ENCODE measurements around the gene NDUFB2.
A peak's percentile ranks its signal among the peaks of the same experiment; 100 is the strongest.
"Not testable (repeated sequence)": the region's sequence is repeated elsewhere in the genome, so short reads cannot be mapped to it uniquely, and the experiment has no call there.

The NDUFB2 gene

GRCh38 chr7:140696680-140697446 lies at the start of gene NDUFB2:
Gene NDUFB2 (plus strand): TSS chr7:140696708. CDS start chr7:140696745, 37 bp downstream.
- peak; percentile 60 for DNase-seq (ENCODE audit: low read depth)

- DNase-seq (ENCODE audit: low read depth) = no peak
Measured at GRCh38 chr7:140646931-140647647, 49.4 kb upstream of the NDUFB2 start.

GRCh38 chr7:140649556-140650205 lies 46.8 kb upstream of the NDUFB2 start:
- DNase-seq (ENCODE audit: low read depth) = no peak

- no peak for DNase-seq (ENCODE audit: low read depth)
Measured at GRCh38 chr7:140650367-140650766, 46.1 kb upstream of the NDUFB2 start.

GRCh38 chr7:140653319-140654108 lies 43.0 kb upstream of the NDUFB2 start:
- DNase-seq (ENCODE audit: low read depth) = peak; percentile 77

GRCh38 chr7:140654109-140654387 lies 42.5 kb upstream of the NDUFB2 start:
- DNase-seq (ENCODE audit: low read depth) = no peak

GRCh38 chr7:140654661-140655060 lies 41.8 kb upstream of the NDUFB2 start:
- no peak for DNase-seq (ENCODE audit: low read depth)

- DNase-seq (ENCODE audit: low read depth) = no peak
Measured at GRCh38 chr7:140655511-140656408, 40.7 kb upstream of the NDUFB2 start.

GRCh38 chr7:140656548-140657515 lies 39.7 kb upstream of the NDUFB2 start:
- no peak for DNase-seq (ENCODE audit: low read depth)

- DNase-seq (ENCODE audit: low read depth) = no peak
Measured at GRCh38 chr7:140657891-140658290, 38.6 kb upstream of the NDUFB2 start.

- no peak for DNase-seq (ENCODE audit: low read depth)
Measured at GRCh38 chr7:140659856-140660255, 36.7 kb upstream of the NDUFB2 start.

GRCh38 chr7:140661124-140661523 lies 35.4 kb upstream of the NDUFB2 start:
- DNase-seq (ENCODE audit: low read depth) = no peak

GRCh38 chr7:140662938-140663337 lies 33.6 kb upstream of the NDUFB2 start:
- not testable (repeated sequence) for DNase-seq (ENCODE audit: low read depth)

GRCh38 chr7:140667476-140667875 lies 29.0 kb upstream of the NDUFB2 start:
- no peak for DNase-seq (ENCODE audit: low read depth)

- no peak for DNase-seq (ENCODE audit: low read depth)
Measured at GRCh38 chr7:140668641-140669040, 27.9 kb upstream of the NDUFB2 start.

GRCh38 chr7:140669352-140669751 lies 27.2 kb upstream of the NDUFB2 start:
- DNase-seq (ENCODE audit: low read depth) = no peak

- DNase-seq (ENCODE audit: low read depth) = not testable (repeated sequence)
Measured at GRCh38 chr7:140669862-140670261, 26.6 kb upstream of the NDUFB2 start.

- DNase-seq (ENCODE audit: low read depth) = no peak
Measured at GRCh38 chr7:140670343-140670935, 26.1 kb upstream of the NDUFB2 start.

GRCh38 chr7:140671966-140672365 lies 24.5 kb upstream of the NDUFB2 start:
- no peak for DNase-seq (ENCODE audit: low read depth)

Data from GM04504 (cell line).